Pancreas (tissue), 10 donors: ENCODE measurements around the gene CCDC68. TPM values are rescaled to one million over a fixed set of nuclear protein-coding genes. Genes with fewer than 3 reads are reported as not detected.

Experiments used
- ATAC-seq, 4 donors: fragments of 200-7000 bp; cut with Tn5 transposase; one replicate each; pipeline versions ENCODE4 v1.8.0 to v1.9.1; 2020; ENCODE audit warnings: mild to moderate bottlenecking in 4 of 4, moderate library complexity in 4 of 4
- DNase-seq, 6 donors: peaks; one replicate each; pipeline ENCODE4 v3.0.0-alpha.2; 2020
- FAIRE-seq: peaks from 2 replicates; lab custom pipeline; 2012; peaks lifted over from hg19 to GRCh38; lab: Jason Lieb, UNC
- H3K27ac ChIP-seq, 4 donors: fragments of 200-600 bp; sonication (generic); 1 replicate in 3 of 4; 2 replicates in 1 of 4; pipeline versions ENCODE4 v1.5.0 to v1.8.0; 2020
- H3K27me3 ChIP-seq, 4 donors: fragments of 200-600 bp; one replicate each; pipeline ENCODE4 v1.8.0; 2021
- H3K36me3 ChIP-seq, 3 donors: fragments of 200-600 bp; sonication (generic) in 1 of 3; one replicate each; pipeline versions ENCODE4 v1.5.0 to v1.8.0; 2020 to 2021
- H3K4me1 ChIP-seq, 3 donors: fragments of 200-600 bp; one replicate each; pipeline ENCODE4 v1.8.0; 2021
- H3K4me3 ChIP-seq, 4 donors: fragments of 200-600 bp; sonication (generic) in 2 of 4; one replicate each; pipeline versions ENCODE4 v1.5.0 to v1.8.0; 2020 to 2021
- H3K9me3 ChIP-seq, 4 donors: fragments of 200-600 bp; one replicate each; pipeline ENCODE4 v1.8.0; 2021
- CTCF ChIP-seq, 4 donors: fragments of 200-600 bp; sonication (generic) in 3 of 4; IDR thresholded peaks; one replicate each; pipeline versions ENCODE4 v1.5.0 to v1.8.0; 2021; ENCODE audit warnings: antibody characterized with exemption in 4 of 4
- WGBS, 2 donors: extraction: QIAGEN DNeasy Blood & Tissue Kit; methylation state at CpG; one replicate each; pipeline ENCODE4 v1.1.7; 2013; 5-methylcytosine and 5-hydroxymethylcytosine counted together
- intact Hi-C, 3 donors: fragments of 100-400 bp; cut with DNase I; formaldehyde crosslinking; loops; one replicate each; pipeline versions ENCODE4 v1.11.1 to v1.14.2; 2022
- polyA plus RNA-seq, 2 donors: library from polyadenylated mRNA; stranded (reverse); fragments of 200-250 nt; gene quantifications; one replicate each; pipeline ENCODE4 v1.2.3, GENCODE V29; 2013
- total RNA-seq, 6 donors: library from RNA; stranded (reverse); fragmentation: NEBNext Ultra II Directional in 4 of 6; extraction: Animal tissue kit (Norgen Biotek cat#: 25700) in 4 of 6; gene quantifications; one replicate each; pipeline versions ENCODE4 v1.2.1 to v1.2.4, GENCODE V29; 2021 to 2023
- donor health status: healthy with polysubstance abuse.
- donor health status: DM: no; HTN: no; CAD: no; lungs with moderate emphysema.
- donor health status: DM: no; HTN: no; CAD: no.
- donor health status: control.
- donor health status: control.
- donor health status: Bipolar disorder and iron deficiency.
- donor health status: DM: yes; HTN: yes; CAD: no.
- donor health status: DM: no; HTN: no; CAD: no.
- donor health status: DM: no; HTN: no; CAD: no.
- donor health status: DM: yes; HTN: yes; CAD: no.

CCDC68 gene
- total and polyA plus RNA-seq, 8 donors: 0.79 to 5.0 (median 1.3) TPM

- no peaks in the 10 kb centered on the region for H3K9me3 ChIP-seq
- H3K4me3 ChIP-seq: no peak overlapping the region
- peaks cover 9 to 51% (median 31%) of the 10 kb centered on the region in 3 donors for H3K4me1 ChIP-seq
- intact Hi-C loops: no loop called here
- peak overlapping the region in 2 of 4 donors; percentile 64 to 79 for H3K27ac ChIP-seq
- no peaks in the 10 kb centered on the region for H3K27me3 ChIP-seq
- DNase-seq (no peak), FAIRE-seq (no peak), ATAC-seq (peak; percentile 41 to 53 (median 46))
- H3K36me3 ChIP-seq: no peaks in the 10 kb centered on the region
- WGBS, 2 donors: 25 to 30% methylated on average over 4 of the region's 4 CpGs
- no peak for TF ChIP-seq CTCF (IDR thresholded peaks at IDR 0.05)
These were observed 10.9 kb downstream of the CCDC68 start for GRCh38 chr18:54948350-54948837.

- Histone ChIP-seq H3K4me3 (no peak overlapping the region), H3K36me3 (no peaks in the 10 kb centered on the region), H3K9me3 (no peaks in the 10 kb centered on the region), H3K27ac (peak overlapping the region in 2 of 4 donors; percentile 79 to 81), H3K4me1 (peaks cover 9 to 51% (median 31%) of the 10 kb centered on the region in 3 donors), H3K27me3 (no peaks in the 10 kb centered on the region)
- peak in 2 of 4 donors; percentile 1 to 9 for ATAC-seq
- WGBS, 2 donors: 23 to 36% methylated on average over 1 of the region's 1 CpG
- no peak for TF ChIP-seq CTCF (IDR thresholded peaks at IDR 0.05)
- no peak for DNase-seq
- no peak for FAIRE-seq
- intact Hi-C loops: no loop called here
These were observed 12.2 kb downstream of the CCDC68 start for GRCh38 chr18:54947091-54947490.

GRCh38 chr18:54946149-54946581 is 13.1 kb downstream of the CCDC68 start:
- Histone ChIP-seq H3K9me3 (no peaks in the 10 kb centered on the region), H3K4me3 (peak overlapping the region; percentile 1 to 41 (median 12)), H3K4me1 (peaks cover 9 to 51% (median 31%) of the 10 kb centered on the region in 3 donors), H3K27ac (peak overlapping the region in 3 of 4 donors; percentile 31 to 81 (median 79)), H3K36me3 (no peaks in the 10 kb centered on the region), H3K27me3 (no peaks in the 10 kb centered on the region)
- WGBS, 2 donors: 3 to 4% methylated on average over 7 of the region's 7 CpGs
- no peak for TF ChIP-seq CTCF (IDR thresholded peaks at IDR 0.05)
- intact Hi-C loops: no loop called here
- peak in 4 of 6 donors; percentile 52 to 83 (median 74) for DNase-seq
- FAIRE-seq: peak; percentile 90
- ATAC-seq: peak; percentile 67 to 87 (median 79)

- intact Hi-C loops: no loop called here
- DNase-seq (no peak), ATAC-seq (peak in 1 of 4 donors; percentile 1), FAIRE-seq (no peak)
- Histone ChIP-seq H3K27me3 (no peaks in the 10 kb centered on the region), H3K27ac (peak overlapping the region in 3 of 4 donors; percentile 31 to 81 (median 79)), H3K36me3 (no peaks in the 10 kb centered on the region), H3K4me3 (peak overlapping the region; percentile 1 to 41 (median 12)), H3K4me1 (peaks cover 9 to 51% (median 31%) of the 10 kb centered on the region in 3 donors), H3K9me3 (no peaks in the 10 kb centered on the region)
- no peak for TF ChIP-seq CTCF (IDR thresholded peaks at IDR 0.05)
- 44 to 57% methylated on average over 4 of the region's 4 CpGs for WGBS, 2 donors
These were observed 13.6 kb downstream of the CCDC68 start for GRCh38 chr18:54945576-54946125.

GRCh38 chr18:54942569-54942968 is 16.7 kb downstream of the CCDC68 start:
- no peak overlapping the region for H3K27ac ChIP-seq
- no peak for DNase-seq
- H3K4me1 ChIP-seq: peaks cover 9 to 24% (median 20%) of the 10 kb centered on the region in 3 donors
- no peak for TF ChIP-seq CTCF (IDR thresholded peaks at IDR 0.05)
- ATAC-seq: no peak
- intact Hi-C loops: no loop called here
- no peaks in the 10 kb centered on the region for H3K36me3 ChIP-seq
- no peak for FAIRE-seq
- no peaks in the 10 kb centered on the region for H3K27me3 ChIP-seq
- no peaks in the 10 kb centered on the region for H3K9me3 ChIP-seq
- no peak overlapping the region for H3K4me3 ChIP-seq
- 98 to 100% methylated on average over 3 of the region's 3 CpGs for WGBS, 2 donors
